Osteoblast (primary cell): Measurements from ENCODE around the gene DHX29. TPM values are rescaled to one million over a fixed set of nuclear protein-coding genes. Genes with fewer than 3 reads are reported as not detected.
A peak's percentile ranks its signal among the peaks of the same experiment; 100 is the strongest.

Source experiments
- DNase-seq: peaks from one replicate; pipeline ENCODE4 v3.0.0; 2011; ENCODE audit warnings: low spot score, mixed read lengths; ENCODE audit not compliant: insufficient read length; ENCODE audit errors: missing footprints
- H2AFZ ChIP-seq: 2 replicates; pipeline ENCODE4 v1.6.0; 2011; ENCODE audit warnings: mild to moderate bottlenecking, low read length
- H3K27ac ChIP-seq: 2 replicates; pipeline ENCODE4 v1.5.1; 2011; ENCODE audit warnings: mild to moderate bottlenecking, low read depth, low read length, moderate library complexity
- H3K27me3 ChIP-seq: 2 replicates; pipeline ENCODE4 v1.6.0; 2012; ENCODE audit warnings: mild to moderate bottlenecking, control low read depth, inconsistent platforms, low read length, moderate library complexity; ENCODE audit not compliant: insufficient read depth
- H3K36me3 ChIP-seq: 2 replicates; pipeline ENCODE4 v1.5.1; 2011; ENCODE audit warnings: mild to moderate bottlenecking, low read length, control low read depth, moderate library complexity; ENCODE audit not compliant: insufficient read depth
- H3K4me1 ChIP-seq: 2 replicates; pipeline ENCODE4 v1.5.1; 2011; ENCODE audit warnings: mild to moderate bottlenecking, low read length, control low read depth, moderate library complexity; ENCODE audit not compliant: insufficient read depth
- H3K4me2 ChIP-seq: 2 replicates; pipeline ENCODE4 v1.6.0; 2011; ENCODE audit warnings: mild to moderate bottlenecking, low read length; ENCODE audit not compliant: insufficient read depth
- H3K4me3 ChIP-seq: fragments of 200-600 bp; sonication (generic); 3 replicates; pipeline ENCODE4 v1.5.1; 2012; ENCODE audit warnings: mild to moderate bottlenecking, low read length, inconsistent platforms; ENCODE audit not compliant: insufficient read depth
- H3K79me2 ChIP-seq: 2 replicates; pipeline ENCODE4 v1.6.0; 2012; ENCODE audit warnings: mild to moderate bottlenecking, low read length, control low read depth, inconsistent platforms; ENCODE audit not compliant: insufficient read depth
- H3K9me3 ChIP-seq: 2 replicates; pipeline ENCODE4 v1.5.1; 2011; ENCODE audit warnings: low read depth, low read length, control low read depth
- H4K20me1 ChIP-seq: 2 replicates; pipeline ENCODE4 v1.6.0; 2012; ENCODE audit warnings: mild to moderate bottlenecking, low read length, control low read depth; ENCODE audit not compliant: insufficient read depth
- CTCF ChIP-seq: IDR thresholded peaks from 2 replicates; pipeline ENCODE4 v1.5.1; 2011; ENCODE audit warnings: mild to moderate bottlenecking, low read depth, low read length, moderate library complexity; ENCODE audit errors: extremely low read depth
- total RNA-seq: library from RNA; depleted of rRNA; stranded (reverse); fragments of >200 nt; gene quantifications from 2 replicates; pipeline ENCODE4 v1.2.3, GENCODE V29; 2012

The DHX29 gene
- total RNA-seq, 1 donor: 38.4 TPM

- no peak overlapping the region for H3K27ac ChIP-seq
- TF ChIP-seq CTCF: no peak
- H3K4me2 ChIP-seq: no peak overlapping the region
- H3K4me3 ChIP-seq: no peak overlapping the region
- no peaks in the 10 kb centered on the region for H3K79me2 ChIP-seq
- H3K9me3 ChIP-seq: no peaks in the 10 kb centered on the region
- DNase-seq: no peak
- no peak overlapping the region for H2AFZ ChIP-seq
- peaks cover 59% of the 10 kb centered on the region for H3K36me3 ChIP-seq
- no peaks in the 10 kb centered on the region for H3K4me1 ChIP-seq
- H4K20me1 ChIP-seq: no peaks in the 10 kb centered on the region
- H3K27me3 ChIP-seq: no peaks in the 10 kb centered on the region
Observed at GRCh38 chr5:55347786-55348185, 40.3 kb upstream of the DHX29 start.

- Histone ChIP-seq H3K9me3 (no peaks in the 10 kb centered on the region), H3K79me2 (no peaks in the 10 kb centered on the region), H3K27me3 (no peaks in the 10 kb centered on the region), H3K4me1 (no peaks in the 10 kb centered on the region), H4K20me1 (no peaks in the 10 kb centered on the region), H3K27ac (no peak overlapping the region), H3K36me3 (peaks cover 58% of the 10 kb centered on the region), H2AFZ (no peak overlapping the region), H3K4me2 (no peak overlapping the region), H3K4me3 (no peak overlapping the region)
- no peak for DNase-seq
- TF ChIP-seq CTCF: no peak
Observed at GRCh38 chr5:55345327-55345726, 37.8 kb upstream of the DHX29 start.

GRCh38 chr5:55344392-55344992, 37.0 kb upstream of the DHX29 start:
- H2AFZ ChIP-seq: no peak overlapping the region
- no peak overlapping the region for H3K4me3 ChIP-seq
- H3K4me1 ChIP-seq: no peaks in the 10 kb centered on the region
- H3K36me3 ChIP-seq: peaks cover 58% of the 10 kb centered on the region
- peak; percentile 30 for DNase-seq
- peaks cover 3% of the 10 kb centered on the region for H3K79me2 ChIP-seq
- no peaks in the 10 kb centered on the region for H3K27me3 ChIP-seq
- no peaks in the 10 kb centered on the region for H4K20me1 ChIP-seq
- H3K4me2 ChIP-seq: no peak overlapping the region
- TF ChIP-seq CTCF: peak; percentile 88
- peak overlapping the region; percentile 0 for H3K27ac ChIP-seq
- H3K9me3 ChIP-seq: no peaks in the 10 kb centered on the region

GRCh38 chr5:55343609-55344008, 36.1 kb upstream of the DHX29 start:
- H3K4me1 ChIP-seq: no peaks in the 10 kb centered on the region
- no peaks in the 10 kb centered on the region for H3K9me3 ChIP-seq
- no peak overlapping the region for H3K27ac ChIP-seq
- H3K36me3 ChIP-seq: peaks cover 53% of the 10 kb centered on the region
- no peaks in the 10 kb centered on the region for H4K20me1 ChIP-seq
- TF ChIP-seq CTCF: no peak
- no peak for DNase-seq
- H3K4me2 ChIP-seq: no peak overlapping the region
- H3K27me3 ChIP-seq: no peaks in the 10 kb centered on the region
- H3K79me2 ChIP-seq: peaks cover 9% of the 10 kb centered on the region
- no peak overlapping the region for H2AFZ ChIP-seq
- no peak overlapping the region for H3K4me3 ChIP-seq
